ENCODE measurements around the gene CENPT.

- TF ChIP-seq CTCF (conservative IDR thresholded peaks at IDR 0.05) (peak; percentile 47; the same call in 1 of the 2 replicates), EZH2 (IDR thresholded peaks at IDR 0.05; ENCODE audit: low read depth) (no peak)
Observed at GRCh38 chr16:67865318-67865717, 17.8 kb upstream of the CENPT start.

Data from PC-9 (cell line).